SK-N-SH (cell line): ENCODE data around the gene THSD4. TPM values are rescaled to one million over a fixed set of nuclear protein-coding genes. Genes with fewer than 3 reads are reported as not detected.
A peak's percentile ranks its signal among the peaks of the same experiment; 100 is the strongest.

ENCODE experiments used
- CTCF ChIA-PET: fragments of 300-600, 350-600 bp; formaldehyde crosslinking; extraction: SDS; loops from one replicate; lab custom pipeline; 2021; lab: Yijun Ruan, JAX
- POLR2A ChIA-PET: fragments of 350-600 bp; sonication (Branson Sonifier 250); formaldehyde crosslinking; extraction: SDS; loops from one replicate; lab custom pipeline; 2020; ENCODE audit warnings: antibody characterized with exemption, inconsistent platforms; lab: Yijun Ruan, JAX
- DNase-seq: peaks from one replicate; pipeline ENCODE4 v3.0.0; 2012
- H2AFZ ChIP-seq: fragments of 200-600 bp; sonication (generic); 2 replicates; pipeline ENCODE4 v1.8.1; 2016; ENCODE audit warnings: antibody characterized with exemption, mild to moderate bottlenecking, low read depth
- H3F3A ChIP-seq: fragments of 200-600 bp; sonication (generic); replicated peaks from 2 replicates; pipeline ENCODE3; 2016; ENCODE audit warnings: antibody characterized with exemption, mild to moderate bottlenecking; ENCODE audit not compliant: insufficient read depth
- H3K27ac ChIP-seq, 2 experiments: fragments of 200-500 bp in 1 of 2; fragments of 200-600 bp in 1 of 2; sonication (Bioruptor generic) in 1 of 2; sonication (generic), shearing (Covaris generic) in 1 of 2; 2 replicates each; pipeline versions ENCODE4 v1.5.1 to v1.6.1; 2014 to 2016; ENCODE audit warnings: low read depth in 2 of 2, inconsistent platforms in 1 of 2, low read length in 1 of 2, mild to moderate bottlenecking in 1 of 2, mixed read lengths in 1 of 2
- H3K27me3 ChIP-seq: fragments of 200-600 bp; sonication (generic), shearing (Covaris generic); 2 replicates; pipeline ENCODE4 v1.6.1; 2016; ENCODE audit warnings: mixed run types; ENCODE audit not compliant: insufficient read depth
- H3K36me3 ChIP-seq, 2 experiments: fragments of 200-500 bp in 1 of 2; fragments of 200-600 bp in 1 of 2; sonication (Bioruptor generic) in 1 of 2; sonication (generic) in 1 of 2; replicated peaks in 1 of 2; 2 replicates each; pipeline versions ENCODE3 to v1.5.1; 2014 to 2016; ENCODE audit warnings: low read length in 1 of 2, mild to moderate bottlenecking in 1 of 2; ENCODE audit not compliant: insufficient read depth in 2 of 2, control insufficient read depth in 1 of 2
- H3K4me1 ChIP-seq, 2 experiments: fragments of 200-500 bp in 1 of 2; fragments of 200-600 bp in 1 of 2; sonication (Bioruptor generic) in 1 of 2; sonication (generic), shearing (Covaris generic) in 1 of 2; 2 replicates each; pipeline versions ENCODE4 v1.5.1 to v1.6.1; 2014 to 2016; ENCODE audit warnings: low read depth in 1 of 2, low read length in 1 of 2, mixed run types in 1 of 2; ENCODE audit not compliant: insufficient read depth in 2 of 2, control insufficient read depth in 1 of 2
- H3K4me2 ChIP-seq: fragments of 200-600 bp; sonication (generic), shearing (Covaris generic); 2 replicates; pipeline ENCODE4 v1.6.1; 2017; ENCODE audit warnings: mixed run types
- H3K4me3 ChIP-seq, 2 experiments: fragments of 200-500 bp in 1 of 2; fragments of 200-600 bp in 1 of 2; sonication (Bioruptor generic) in 1 of 2; sonication (generic), shearing (Covaris generic) in 1 of 2; 2 replicates each; pipeline versions ENCODE4 v1.5.1 to v1.8.1; 2014 to 2016; ENCODE audit warnings: low read depth in 2 of 2, inconsistent platforms in 1 of 2, low read length in 1 of 2, mild to moderate bottlenecking in 1 of 2, mixed read lengths in 1 of 2, moderate library complexity in 1 of 2
- H3K79me2 ChIP-seq: fragments of 200-600 bp; sonication (generic); 2 replicates; pipeline ENCODE4 v1.8.1; 2017; ENCODE audit warnings: mild to moderate bottlenecking; ENCODE audit not compliant: insufficient read depth
- H3K9ac ChIP-seq: fragments of 200-600 bp; sonication (generic); 2 replicates; pipeline ENCODE4 v1.6.1; 2017; ENCODE audit warnings: mixed run types
- H3K9me2 ChIP-seq: fragments of 200-600 bp; sonication (generic); 2 replicates; pipeline ENCODE4 v1.6.1; 2017; ENCODE audit warnings: mixed run types
- H3K9me3 ChIP-seq: fragments of 200-600 bp; sonication (generic); 2 replicates; pipeline ENCODE4 v1.6.1; 2017; ENCODE audit warnings: mixed run types, mild to moderate bottlenecking, moderate library complexity
- H4K20me1 ChIP-seq: fragments of 200-600 bp; sonication (generic); 2 replicates; pipeline ENCODE4 v1.6.1; 2017; ENCODE audit warnings: mild to moderate bottlenecking, mixed run types; ENCODE audit not compliant: insufficient read depth
- ELF1 ChIP-seq: IDR thresholded peaks from 2 replicates; pipeline ENCODE4 v1.4.0; 2012
- EP300 ChIP-seq, 2 experiments: IDR thresholded peaks; 2 replicates each; pipeline versions ENCODE4 v1.4.0 to v1.6.1; 2012; ENCODE audit warnings: borderline replicate concordance in 1 of 2, low read depth in 1 of 2, low read length in 1 of 2
- EZH2phosphoT487 ChIP-seq: fragments of 200-600 bp; sonication (generic); IDR thresholded peaks from 2 replicates; pipeline ENCODE4 v1.6.1; 2017; ENCODE audit warnings: low read depth, mixed run types, mild to moderate bottlenecking, antibody characterized with exemption, moderate library complexity, borderline replicate concordance
- FOSL2 ChIP-seq: IDR thresholded peaks from 2 replicates; pipeline ENCODE4 v1.4.0; 2012; ENCODE audit warnings: low read depth, mild to moderate bottlenecking, moderate library complexity, borderline replicate concordance
- FOXJ3 ChIP-seq: sonication (generic); formaldehyde crosslinking; IDR thresholded peaks from 2 replicates; pipeline ENCODE4 v1.5.1; 2020; ENCODE audit warnings: mild to moderate bottlenecking, missing genetic modification reagents
- FOXM1 ChIP-seq: IDR thresholded peaks from 2 replicates; pipeline ENCODE4 v1.4.0; 2012; ENCODE audit warnings: low read depth, mild to moderate bottlenecking
- IRF3 ChIP-seq: fragments of 150-350 bp; IDR thresholded peaks from 2 replicates; pipeline ENCODE4 v1.6.1; 2016; ENCODE audit warnings: mild to moderate bottlenecking, low read depth, low read length
- JUND ChIP-seq: IDR thresholded peaks from 2 replicates; pipeline ENCODE4 v1.4.0; 2012
- MEF2A ChIP-seq: IDR thresholded peaks from 2 replicates; pipeline ENCODE4 v1.4.0; 2012; ENCODE audit warnings: low read depth, borderline replicate concordance
- NFIC ChIP-seq: IDR thresholded peaks from 2 replicates; pipeline ENCODE4 v1.4.0; 2012; ENCODE audit warnings: borderline replicate concordance
- PBX3 ChIP-seq: IDR thresholded peaks from 2 replicates; pipeline ENCODE4; 2012
- RAD21 ChIP-seq: IDR thresholded peaks from 2 replicates; pipeline ENCODE4 v1.6.1; 2012; ENCODE audit warnings: mild to moderate bottlenecking, low read length
- RCOR1 ChIP-seq: fragments of 150-350 bp; IDR thresholded peaks from 2 replicates; pipeline ENCODE4 v1.6.1; 2017; ENCODE audit warnings: antibody characterized with exemption, low read length
- RFX5 ChIP-seq: IDR thresholded peaks from 2 replicates; pipeline ENCODE4 v1.6.1; 2012; ENCODE audit warnings: mild to moderate bottlenecking, improper control_type of control experiment, low read length
- TCF12 ChIP-seq: IDR thresholded peaks from 2 replicates; pipeline ENCODE4 v1.4.0; 2012
- TEAD4 ChIP-seq: IDR thresholded peaks from 2 replicates; pipeline ENCODE4 v1.4.0; 2012; ENCODE audit warnings: mild to moderate bottlenecking, borderline replicate concordance; ENCODE audit not compliant: insufficient read depth
- USF1 ChIP-seq: IDR thresholded peaks from 2 replicates; pipeline ENCODE4 v1.4.0; 2012; ENCODE audit warnings: low read depth, borderline replicate concordance
- USF2 ChIP-seq: fragments of 150-350 bp; IDR thresholded peaks from 2 replicates; pipeline ENCODE4 v1.6.1; 2017; ENCODE audit warnings: antibody characterized with exemption, low read length, low read depth, borderline replicate concordance
- YY1 ChIP-seq: IDR thresholded peaks from 2 replicates; pipeline ENCODE4 v1.4.0; 2012; ENCODE audit warnings: low read depth, mild to moderate bottlenecking
- ZBTB33 ChIP-seq: IDR thresholded peaks from 2 replicates; pipeline ENCODE4 v1.4.0; 2012; ENCODE audit warnings: low read depth, borderline replicate concordance
- WGBS: methylation state at CpG from one replicate; pipeline ENCODE4 v1.1.6; 2017; ENCODE audit warnings: low lambda C conversion rate; 5-methylcytosine and 5-hydroxymethylcytosine counted together
- polyA plus RNA-seq, 3 experiments: library from polyadenylated mRNA; depleted of rRNA; stranded (reverse); fragments of >200 nt; gene quantifications; 2 replicates each; pipeline ENCODE4 v1.2.3, GENCODE V29; 2012

The THSD4 gene
- polyA plus RNA-seq, 1 of the 3 experiments (the other 2 are of a cell fraction) = 79.1 TPM

GRCh38 chr15:71456811-71457210 is 341.5 kb downstream of the THSD4 start (continued):
- TF ChIP-seq USF2 (no peak), EP300 (IDR thresholded peaks at IDR 0.05; ENCODE audit: borderline replicate concordance in 1 of 2, low read depth in 1 of 2, low read length in 1 of 2) (no peak), FOSL2 (no peak), MEF2A (no peak), FOXJ3 (no peak), JUND (no peak), FOXM1 (no peak), RAD21 (no peak), TCF12 (no peak), EZH2phosphoT487 (no peak), IRF3 (no peak), PBX3 (no peak)

- no peak for DNase-seq
- POLR2A ChIA-PET = no interaction called here
- H3K27me3 ChIP-seq = no peaks in the 10 kb centered on the region
- H3K79me2 ChIP-seq = no peaks in the 10 kb centered on the region
- TF ChIP-seq NFIC (peak; percentile 24; the same call in 1 of the 2 replicates), EP300 (IDR thresholded peaks at IDR 0.05; ENCODE audit: borderline replicate concordance in 1 of 2, low read depth in 1 of 2, low read length in 1 of 2) (no peak)
- 55% methylated on average over 2 of the region's 2 CpGs for WGBS
- H3F3A ChIP-seq = peaks cover 4% of the 10 kb centered on the region
- H3K4me2 ChIP-seq = no peak overlapping the region
- no peak overlapping the region for H3K27ac ChIP-seq
- H4K20me1 ChIP-seq = no peaks in the 10 kb centered on the region
- no peaks in the 10 kb centered on the region for H3K9me2 ChIP-seq
- CTCF ChIA-PET = no interaction called here
- no peaks in the 10 kb centered on the region for H3K36me3 ChIP-seq
- H3K4me1 ChIP-seq = peaks cover 0 to 5% of the 10 kb centered on the region in 2 experiments; a peak in 2 of 4 replicates
- H3K9me3 ChIP-seq = no peaks in the 10 kb centered on the region
- H3K4me3 ChIP-seq = no peak overlapping the region
- H3K9ac ChIP-seq = no peak overlapping the region
- no peak overlapping the region for H2AFZ ChIP-seq
Measured at GRCh38 chr15:71458089-71458660, 342.9 kb downstream of the THSD4 start.

GRCh38 chr15:71461748-71462147 is 346.5 kb downstream of the THSD4 start:
- Histone ChIP-seq H2AFZ (no peak overlapping the region), H3F3A (peaks cover 4% of the 10 kb centered on the region), H3K4me3 (no peak overlapping the region), H3K9ac (no peak overlapping the region), H4K20me1 (no peaks in the 10 kb centered on the region), H3K27me3 (no peaks in the 10 kb centered on the region), H3K9me3 (no peaks in the 10 kb centered on the region), H3K79me2 (no peaks in the 10 kb centered on the region), H3K4me2 (no peak overlapping the region), H3K36me3 (no peaks in the 10 kb centered on the region), H3K27ac (no peak overlapping the region), H3K4me1 (peaks cover 0 to 5% of the 10 kb centered on the region in 2 experiments; a peak in 1 of 4 replicates), H3K9me2 (no peaks in the 10 kb centered on the region)
- no peak for DNase-seq
- ChIA-PET CTCF (interaction anchor here (0.6 kb wide), 1 partner anchor 654 kb away, joined by 3 read pairs; no protein-coding TSS in a partner anchor), POLR2A (no interaction called here)
- no CpG with 5 or more reads among the region's 1 CpG for WGBS
- TF ChIP-seq MEF2A (no peak), USF1 (no peak), IRF3 (no peak), YY1 (no peak), ELF1 (no peak), RFX5 (no peak), RCOR1 (no peak), NFIC (no peak), TEAD4 (no peak), TCF12 (no peak), ZBTB33 (no peak)
